Measurements from ENCODE around the gene MYCBP2.

The MYCBP2 gene

DNA sequence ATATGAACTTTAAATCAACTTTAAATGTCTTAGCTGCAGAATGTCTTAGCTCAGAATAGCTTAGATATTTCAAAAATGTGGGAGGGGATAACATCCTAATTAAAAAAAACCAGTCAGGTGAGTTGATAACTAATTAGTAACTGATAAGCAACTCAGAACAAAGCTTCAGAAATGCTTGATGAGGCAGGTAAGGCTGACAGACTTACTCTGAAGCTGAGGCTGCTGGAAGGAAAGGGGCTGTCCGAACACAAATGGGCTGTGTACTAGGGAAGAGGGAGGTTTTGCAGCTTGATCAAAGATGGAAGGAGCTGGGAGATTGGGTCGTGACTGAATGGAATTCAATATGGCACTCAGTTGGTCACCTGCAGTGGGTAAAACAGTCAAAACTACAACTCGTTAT is 208.8 kb downstream of the MYCBP2 start:
- no peaks in the 10 kb centered on the region for H3K4me1 ChIP-seq (ENCODE audit: low read length)
- H3K79me2 ChIP-seq (ENCODE audit: low read length): no peaks in the 10 kb centered on the region
- no peaks in the 10 kb centered on the region for H4K20me1 ChIP-seq (ENCODE audit: insufficient read depth, low read length)
- no peak overlapping the region for H3K27ac ChIP-seq (ENCODE audit: low read length)
- H3F3A ChIP-seq (ENCODE audit: insufficient read depth, low read length): no peaks in the 10 kb centered on the region
- H2AFZ ChIP-seq (ENCODE audit: low read length): no peak overlapping the region
- no peak overlapping the region for H3K9ac ChIP-seq (ENCODE audit: low read length)
- no peak overlapping the region for H3K4me2 ChIP-seq (ENCODE audit: low read depth, low read length)
- TF ChIP-seq EZH2phosphoT487 (IDR thresholded peaks at IDR 0.05; ENCODE audit: low read length) (no peak), EZH2 (optimal IDR thresholded peaks at IDR 0.05; ENCODE audit: low read depth, low read length) (no peak)
- TF ChIP-seq, protein P1, sequence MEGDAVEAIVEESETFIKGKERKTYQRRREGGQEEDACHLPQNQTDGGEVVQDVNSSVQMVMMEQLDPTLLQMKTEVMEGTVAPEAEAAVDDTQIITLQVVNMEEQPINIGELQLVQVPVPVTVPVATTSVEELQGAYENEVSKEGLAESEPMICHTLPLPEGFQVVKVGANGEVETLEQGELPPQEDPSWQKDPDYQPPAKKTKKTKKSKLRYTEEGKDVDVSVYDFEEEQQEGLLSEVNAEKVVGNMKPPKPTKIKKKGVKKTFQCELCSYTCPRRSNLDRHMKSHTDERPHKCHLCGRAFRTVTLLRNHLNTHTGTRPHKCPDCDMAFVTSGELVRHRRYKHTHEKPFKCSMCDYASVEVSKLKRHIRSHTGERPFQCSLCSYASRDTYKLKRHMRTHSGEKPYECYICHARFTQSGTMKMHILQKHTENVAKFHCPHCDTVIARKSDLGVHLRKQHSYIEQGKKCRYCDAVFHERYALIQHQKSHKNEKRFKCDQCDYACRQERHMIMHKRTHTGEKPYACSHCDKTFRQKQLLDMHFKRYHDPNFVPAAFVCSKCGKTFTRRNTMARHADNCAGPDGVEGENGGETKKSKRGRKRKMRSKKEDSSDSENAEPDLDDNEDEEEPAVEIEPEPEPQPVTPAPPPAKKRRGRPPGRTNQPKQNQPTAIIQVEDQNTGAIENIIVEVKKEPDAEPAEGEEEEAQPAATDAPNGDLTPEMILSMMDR (IDR thresholded peaks at IDR 0.05; ENCODE audit: low read length): no peak
- H3K4me3 ChIP-seq (ENCODE audit: low read length): no peak overlapping the region
- no peak for DNase-seq
- no peaks in the 10 kb centered on the region for H3K27me3 ChIP-seq (replicated peaks; ENCODE audit: insufficient read depth, low read length)
- no peaks in the 10 kb centered on the region for H3K9me3 ChIP-seq (replicated peaks; ENCODE audit: insufficient read depth, low read length)
- no peaks in the 10 kb centered on the region for H3K9me2 ChIP-seq (replicated peaks; ENCODE audit: insufficient read depth, low read length)
- H3K36me3 ChIP-seq (replicated peaks; ENCODE audit: insufficient read depth, low read length): peaks cover 4% of the 10 kb centered on the region; the same call in 1 of the 2 replicates

DNA sequence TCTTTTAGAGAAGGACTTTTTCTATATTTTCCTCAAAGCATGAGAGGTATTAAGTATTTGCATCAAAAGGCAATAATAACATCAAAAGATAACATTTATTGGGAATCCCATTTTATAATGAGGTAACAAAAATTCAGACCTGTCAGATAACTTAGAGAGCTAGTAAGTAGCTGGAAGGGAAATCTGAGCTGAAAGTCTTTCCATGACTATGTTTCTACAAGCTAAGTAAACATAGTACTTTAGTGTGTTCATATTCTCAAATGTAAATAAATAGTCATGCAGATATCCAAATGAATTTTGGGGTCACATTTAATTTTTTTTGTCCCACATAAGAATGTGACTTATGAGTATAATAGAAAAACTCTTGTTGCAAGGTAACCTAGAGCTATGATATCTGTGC is 212.6 kb downstream of the MYCBP2 start:
- no peak overlapping the region for H3K27ac ChIP-seq (ENCODE audit: low read length)
- H3K9ac ChIP-seq (ENCODE audit: low read length): no peak overlapping the region
- no peak overlapping the region for H2AFZ ChIP-seq (ENCODE audit: low read length)
- TF ChIP-seq, protein P1 (IDR thresholded peaks at IDR 0.05; ENCODE audit: low read length): no peak
- no peak for TF ChIP-seq EZH2 (optimal IDR thresholded peaks at IDR 0.05; ENCODE audit: low read depth, low read length)
- TF ChIP-seq EZH2phosphoT487 (IDR thresholded peaks at IDR 0.05; ENCODE audit: low read length): no peak
- H3K36me3 ChIP-seq (replicated peaks; ENCODE audit: insufficient read depth, low read length): peaks cover 4% of the 10 kb centered on the region; the same call in 1 of the 2 replicates
- H4K20me1 ChIP-seq (ENCODE audit: insufficient read depth, low read length): no peaks in the 10 kb centered on the region
- H3K27me3 ChIP-seq (replicated peaks; ENCODE audit: insufficient read depth, low read length): no peaks in the 10 kb centered on the region
- no peaks in the 10 kb centered on the region for H3F3A ChIP-seq (ENCODE audit: insufficient read depth, low read length)
- DNase-seq: no peak
- no peak overlapping the region for H3K4me2 ChIP-seq (ENCODE audit: low read depth, low read length)
- no peaks in the 10 kb centered on the region for H3K9me3 ChIP-seq (replicated peaks; ENCODE audit: insufficient read depth, low read length)
- H3K4me1 ChIP-seq (ENCODE audit: low read length): no peaks in the 10 kb centered on the region
- no peaks in the 10 kb centered on the region for H3K9me2 ChIP-seq (replicated peaks; ENCODE audit: insufficient read depth, low read length)
- H3K79me2 ChIP-seq (ENCODE audit: low read length): no peaks in the 10 kb centered on the region
- H3K4me3 ChIP-seq (ENCODE audit: low read length): no peak overlapping the region

- Histone ChIP-seq H3K4me1 (ENCODE audit: low read length) (no peaks in the 10 kb centered on the region), H3K9me3 (replicated peaks; ENCODE audit: insufficient read depth, low read length) (no peaks in the 10 kb centered on the region), H3F3A (ENCODE audit: insufficient read depth, low read length) (no peaks in the 10 kb centered on the region), H3K4me3 (ENCODE audit: low read length) (no peak overlapping the region), H3K79me2 (ENCODE audit: low read length) (no peaks in the 10 kb centered on the region), H3K36me3 (replicated peaks; ENCODE audit: insufficient read depth, low read length) (peaks cover 4% of the 10 kb centered on the region; the same call in 1 of the 2 replicates), H3K4me2 (ENCODE audit: low read depth, low read length) (no peak overlapping the region), H3K9ac (ENCODE audit: low read length) (no peak overlapping the region), H2AFZ (ENCODE audit: low read length) (no peak overlapping the region), H3K9me2 (replicated peaks; ENCODE audit: insufficient read depth, low read length) (no peaks in the 10 kb centered on the region), H3K27me3 (replicated peaks; ENCODE audit: insufficient read depth, low read length) (no peaks in the 10 kb centered on the region), H4K20me1 (ENCODE audit: insufficient read depth, low read length) (no peaks in the 10 kb centered on the region), H3K27ac (ENCODE audit: low read length) (no peak overlapping the region)
- no peak for TF ChIP-seq EZH2phosphoT487 (IDR thresholded peaks at IDR 0.05; ENCODE audit: low read length)
- TF ChIP-seq EZH2 (optimal IDR thresholded peaks at IDR 0.05; ENCODE audit: low read depth, low read length): no peak
- TF ChIP-seq, protein P1 (IDR thresholded peaks at IDR 0.05; ENCODE audit: low read length): no peak
- no peak for DNase-seq
Observed at GRCh38 chr13:77113496-77113895, 213.4 kb downstream of the MYCBP2 start.

All from MM.1S (cell line).